ENCODE results near the gene NSUN4. TPM values are rescaled to one million over a fixed set of nuclear protein-coding genes. Genes with fewer than 3 reads are reported as not detected.

Gene NSUN4
- total RNA-seq, 2 experiments from 2014 or later, result 22.3 to 22.5 TPM

DNA sequence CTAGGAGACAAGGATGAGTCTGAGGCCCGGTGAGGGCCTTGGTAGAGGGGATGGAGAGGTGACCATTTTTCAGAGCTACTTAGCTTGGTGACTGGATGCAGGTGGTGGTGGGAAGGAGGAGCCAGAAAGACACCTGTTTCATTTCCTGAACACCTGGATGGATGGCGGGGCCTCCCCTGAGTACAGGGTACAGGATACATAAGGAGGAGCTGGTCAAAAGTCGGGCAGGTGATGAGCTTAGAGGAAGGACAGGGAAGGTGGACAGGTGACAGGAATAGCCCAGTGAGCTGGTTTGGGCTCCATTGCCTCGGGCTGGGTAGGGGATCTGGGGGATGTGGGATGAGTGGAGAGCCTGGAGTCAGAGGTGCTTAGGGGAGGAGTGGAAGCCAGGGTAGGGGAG lies 59.8 kb downstream of the NSUN4 start:
- CTCF ChIA-PET, result no interaction called here
- POLR2A ChIA-PET, result no interaction called here
- Mint-ChIP-seq H3K4me3 (no peak overlapping the region), H3K36me3 (ENCODE audit: low read depth) (no peaks in the 10 kb centered on the region), H3K27ac (no peak overlapping the region), H3K9me3 (ENCODE audit: insufficient read depth) (no peaks in the 10 kb centered on the region), H3K4me1 (ENCODE audit: low read depth) (no peaks in the 10 kb centered on the region), H3K27me3 (ENCODE audit: low read depth) (peaks cover 9% of the 10 kb centered on the region)
- ATAC-seq, result no peak
- DNase-seq, result no peak

DNA sequence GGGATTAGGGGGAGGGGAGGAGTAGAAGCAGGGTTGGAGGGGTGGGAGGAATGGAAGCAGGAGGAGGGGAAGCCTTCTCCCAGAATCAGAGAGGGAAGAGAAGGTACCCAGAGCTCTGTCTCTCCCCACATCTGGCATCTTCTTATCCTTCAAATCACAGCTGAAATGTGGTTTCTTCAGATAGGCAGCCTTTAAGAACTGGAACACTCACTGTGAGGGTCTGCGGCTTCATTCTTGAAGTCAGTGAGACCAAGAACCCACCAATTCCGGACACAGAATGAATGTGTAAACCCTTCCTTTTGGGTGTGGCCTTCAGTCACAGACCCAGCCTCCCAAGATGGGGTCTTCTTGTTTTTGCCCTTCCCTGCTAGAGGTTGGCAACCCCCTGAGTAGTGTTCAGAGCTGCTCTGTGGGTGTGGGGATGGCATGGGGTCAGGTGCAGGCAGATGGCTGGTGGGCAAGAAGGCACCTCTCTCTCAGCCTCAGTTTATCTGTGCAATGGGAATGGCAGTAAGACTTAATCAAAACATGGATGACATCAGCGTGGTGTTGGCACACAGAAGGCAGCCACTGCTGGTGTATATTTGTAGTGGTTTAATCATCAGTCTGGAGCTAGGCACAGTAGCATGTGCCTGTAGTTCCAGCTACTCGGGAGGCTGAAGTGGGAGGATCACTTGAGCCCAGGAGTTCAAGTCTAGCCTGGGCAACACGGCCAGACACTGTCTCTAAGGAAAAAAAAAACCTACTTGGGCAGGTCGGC lies 60.7 kb downstream of the NSUN4 start:
- H3K27ac Mint-ChIP-seq, result no peak overlapping the region
- no peaks in the 10 kb centered on the region for H3K36me3 Mint-ChIP-seq (ENCODE audit: low read depth)
- POLR2A ChIA-PET, result no interaction called here
- no peak for ATAC-seq
- CTCF ChIA-PET, result no interaction called here
- H3K27me3 Mint-ChIP-seq (ENCODE audit: low read depth), result peaks cover 6% of the 10 kb centered on the region
- no peaks in the 10 kb centered on the region for H3K9me3 Mint-ChIP-seq (ENCODE audit: insufficient read depth)
- no peaks in the 10 kb centered on the region for H3K4me1 Mint-ChIP-seq (ENCODE audit: low read depth)
- H3K4me3 Mint-ChIP-seq, result no peak overlapping the region
- DNase-seq, result no peak

DNA sequence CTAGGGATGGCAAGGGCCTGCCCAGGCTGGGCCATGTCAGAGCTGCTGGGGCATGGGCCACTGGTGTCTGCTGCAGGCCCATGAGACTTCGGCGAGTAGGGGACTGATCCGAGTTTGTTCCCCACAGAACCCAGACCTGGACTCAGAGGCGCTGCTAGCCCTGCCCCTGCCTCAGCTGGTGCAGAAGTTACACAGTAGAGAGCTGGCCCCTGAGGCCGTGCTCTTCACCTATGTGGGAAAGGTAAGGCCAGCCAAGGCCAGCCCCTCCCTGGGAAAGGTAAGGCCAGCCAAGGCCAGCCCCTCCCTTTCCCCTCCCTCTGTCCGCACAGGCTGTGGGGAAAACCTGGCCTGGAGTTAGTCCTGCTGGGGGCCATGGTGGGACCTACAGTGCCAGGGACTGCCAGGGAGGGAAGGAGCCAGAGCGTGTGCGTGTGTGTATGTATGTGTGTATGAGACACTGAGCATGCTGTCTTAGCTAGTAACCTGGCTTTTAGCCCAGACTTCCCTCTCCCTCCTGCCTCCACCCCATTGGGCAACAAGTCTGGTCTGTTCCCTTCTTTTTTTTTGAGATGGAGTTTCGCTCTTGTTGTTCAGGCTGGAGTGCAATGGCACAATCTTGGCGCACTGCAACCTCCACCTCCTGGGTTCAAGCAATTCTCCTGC lies 61.5 kb downstream of the NSUN4 start:
- ChIA-PET CTCF (no interaction called here), POLR2A (no interaction called here)
- no peak overlapping the region for H3K27ac Mint-ChIP-seq
- H3K36me3 Mint-ChIP-seq (ENCODE audit: low read depth), result no peaks in the 10 kb centered on the region
- H3K9me3 Mint-ChIP-seq (ENCODE audit: insufficient read depth), result no peaks in the 10 kb centered on the region
- peaks cover 6% of the 10 kb centered on the region for H3K27me3 Mint-ChIP-seq (ENCODE audit: low read depth)
- peaks cover under 1% of the 10 kb centered on the region for H3K4me1 Mint-ChIP-seq (ENCODE audit: low read depth)
- ATAC-seq (peak; percentile 25), DNase-seq (no peak)
- no peak overlapping the region for H3K4me3 Mint-ChIP-seq

DNA sequence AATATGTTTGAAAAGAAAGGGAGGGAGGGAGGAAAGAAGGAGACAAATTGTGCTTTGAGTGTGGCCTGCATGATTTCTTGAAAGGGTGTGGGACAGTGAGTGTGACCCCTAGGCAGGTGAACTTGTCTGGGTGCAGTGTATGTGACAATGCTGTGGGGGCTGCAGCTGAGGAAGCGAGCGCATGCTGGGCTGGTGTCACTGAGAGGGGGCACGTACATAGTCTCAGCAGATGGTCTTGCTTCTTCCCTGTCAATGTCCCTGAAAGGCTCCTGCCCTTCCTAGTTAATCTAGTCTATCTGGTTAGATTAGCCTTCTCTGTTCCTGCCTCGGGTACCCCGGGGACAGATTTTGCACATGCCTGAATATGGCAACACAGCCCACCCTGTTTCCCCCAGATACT lies 63.3 kb downstream of the NSUN4 start:
- H3K4me1 Mint-ChIP-seq (ENCODE audit: low read depth), result peaks cover 2% of the 10 kb centered on the region
- no peak for DNase-seq
- H3K36me3 Mint-ChIP-seq (ENCODE audit: low read depth), result no peaks in the 10 kb centered on the region
- peaks cover 4% of the 10 kb centered on the region for H3K27me3 Mint-ChIP-seq (ENCODE audit: low read depth)
- no peak overlapping the region for H3K27ac Mint-ChIP-seq
- H3K9me3 Mint-ChIP-seq (ENCODE audit: insufficient read depth), result no peaks in the 10 kb centered on the region
- ChIA-PET POLR2A (no interaction called here), CTCF (interaction anchor here (0.9 kb wide), 1 partner anchor 29 kb away, joined by 3 read pairs; no protein-coding TSS in a partner anchor)
- no peak for ATAC-seq
- H3K4me3 Mint-ChIP-seq, result no peak overlapping the region

GRCh38 chr1:46404482-46405196 lies 64.0 kb downstream of the NSUN4 start:
- CTCF ChIA-PET, result interaction anchor here (0.9 kb wide), 1 partner anchor 29 kb away, joined by 3 read pairs; no protein-coding TSS in a partner anchor
- H3K27ac Mint-ChIP-seq, result no peak overlapping the region

GRCh38 chr1:46405197-46405555 lies 64.6 kb downstream of the NSUN4 start:
- no peaks in the 10 kb centered on the region for H3K9me3 Mint-ChIP-seq (ENCODE audit: insufficient read depth)
- H3K27ac Mint-ChIP-seq, result no peak overlapping the region
- no peak for DNase-seq
- ChIA-PET CTCF (no interaction called here), POLR2A (no interaction called here)
- no peaks in the 10 kb centered on the region for H3K36me3 Mint-ChIP-seq (ENCODE audit: low read depth)
- no peaks in the 10 kb centered on the region for H3K27me3 Mint-ChIP-seq (ENCODE audit: low read depth)
- peaks cover 2% of the 10 kb centered on the region for H3K4me1 Mint-ChIP-seq (ENCODE audit: low read depth)
- H3K4me3 Mint-ChIP-seq, result no peak overlapping the region
- no peak for ATAC-seq

More at GRCh38 chr1:46404482-46405196, 64.0 kb downstream of the NSUN4 start:
- Mint-ChIP-seq H3K4me1 (ENCODE audit: low read depth) (peaks cover 2% of the 10 kb centered on the region), H3K9me3 (ENCODE audit: insufficient read depth) (no peaks in the 10 kb centered on the region), H3K27me3 (ENCODE audit: low read depth) (no peaks in the 10 kb centered on the region), H3K36me3 (ENCODE audit: low read depth) (no peaks in the 10 kb centered on the region), H3K4me3 (no peak overlapping the region)
- ATAC-seq (no peak), DNase-seq (no peak)
- POLR2A ChIA-PET, result no interaction called here

- no peak overlapping the region for H3K27ac Mint-ChIP-seq
- peaks cover 2% of the 10 kb centered on the region for H3K4me1 Mint-ChIP-seq (ENCODE audit: low read depth)
- DNase-seq (no peak), ATAC-seq (no peak)
- no peaks in the 10 kb centered on the region for H3K36me3 Mint-ChIP-seq (ENCODE audit: low read depth)
- no peaks in the 10 kb centered on the region for H3K27me3 Mint-ChIP-seq (ENCODE audit: low read depth)
- H3K4me3 Mint-ChIP-seq, result no peak overlapping the region
- no peaks in the 10 kb centered on the region for H3K9me3 Mint-ChIP-seq (ENCODE audit: insufficient read depth)
- POLR2A ChIA-PET, result no interaction called here
- CTCF ChIA-PET, result no interaction called here
Measured at GRCh38 chr1:46405724-46406123, 65.1 kb downstream of the NSUN4 start.

- Mint-ChIP-seq H3K4me3 (no peak overlapping the region), H3K27me3 (ENCODE audit: low read depth) (no peaks in the 10 kb centered on the region), H3K36me3 (ENCODE audit: low read depth) (no peaks in the 10 kb centered on the region), H3K4me1 (ENCODE audit: low read depth) (peaks cover 2% of the 10 kb centered on the region), H3K27ac (no peak overlapping the region), H3K9me3 (ENCODE audit: insufficient read depth) (no peaks in the 10 kb centered on the region)
- ATAC-seq, result no peak
- POLR2A ChIA-PET, result no interaction called here
- no peak for DNase-seq
- CTCF ChIA-PET, result interaction anchor here (0.8 to 1.1 kb wide), 5 partner anchors 9 to 122 kb away, joined by 3 to 6 read pairs (median 3); no protein-coding TSS in a partner anchor
Measured at GRCh38 chr1:46406881-46407608, 66.4 kb downstream of the NSUN4 start.

- POLR2A ChIA-PET, result no interaction called here
- CTCF ChIA-PET, result interaction anchor here (1.1 kb wide), 1 partner anchor 27 kb away, joined by 3 read pairs; no protein-coding TSS in a partner anchor
- no peak overlapping the region for H3K4me3 Mint-ChIP-seq
- H3K36me3 Mint-ChIP-seq (ENCODE audit: low read depth), result no peaks in the 10 kb centered on the region
- DNase-seq, result no peak
- no peaks in the 10 kb centered on the region for H3K27me3 Mint-ChIP-seq (ENCODE audit: low read depth)
- H3K4me1 Mint-ChIP-seq (ENCODE audit: low read depth), result peaks cover 2% of the 10 kb centered on the region
- H3K9me3 Mint-ChIP-seq (ENCODE audit: insufficient read depth), result no peaks in the 10 kb centered on the region
- ATAC-seq, result no peak
- no peak overlapping the region for H3K27ac Mint-ChIP-seq
Measured at GRCh38 chr1:46407636-46408035, 67.0 kb downstream of the NSUN4 start.

- ChIA-PET POLR2A (no interaction called here), CTCF (interaction anchor here (1.3 to 2.2 kb wide), 3 partner anchors 31 to 119 kb away, joined by 4 to 5 read pairs (median 5); no protein-coding TSS in a partner anchor)
- Mint-ChIP-seq H3K9me3 (ENCODE audit: insufficient read depth) (no peaks in the 10 kb centered on the region), H3K27ac (no peak overlapping the region), H3K4me3 (no peak overlapping the region), H3K27me3 (ENCODE audit: low read depth) (no peaks in the 10 kb centered on the region), H3K4me1 (ENCODE audit: low read depth) (peaks cover 2% of the 10 kb centered on the region), H3K36me3 (ENCODE audit: low read depth) (no peaks in the 10 kb centered on the region)
- ATAC-seq, result no peak
- DNase-seq, result no peak
Measured at GRCh38 chr1:46408356-46409062, 67.9 kb downstream of the NSUN4 start.

GRCh38 chr1:46409063-46409372 lies 68.4 kb downstream of the NSUN4 start:
- Mint-ChIP-seq H3K27ac (no peak overlapping the region), H3K4me1 (ENCODE audit: low read depth) (peaks cover 2% of the 10 kb centered on the region), H3K27me3 (ENCODE audit: low read depth) (no peaks in the 10 kb centered on the region), H3K9me3 (ENCODE audit: insufficient read depth) (no peaks in the 10 kb centered on the region), H3K4me3 (no peak overlapping the region), H3K36me3 (ENCODE audit: low read depth) (no peaks in the 10 kb centered on the region)
- no peak for DNase-seq
- POLR2A ChIA-PET, result no interaction called here
- CTCF ChIA-PET, result interaction anchor here (0.7 to 2.2 kb wide), 5 partner anchors 10 to 118 kb away, joined by 3 to 5 read pairs (median 4); no protein-coding TSS in a partner anchor
- ATAC-seq, result no peak
